Neural progenitor cell (in vitro differentiated cells): ENCODE measurements around the gene TMBIM1. TPM values are rescaled to one million over a fixed set of nuclear protein-coding genes. Genes with fewer than 3 reads are reported as not detected.

Experiments
- DNase-seq: peaks from one replicate; pipeline ENCODE4 v3.0.0-alpha.2; 2016; ENCODE audit warnings: low spot score
- H2AFZ ChIP-seq: fragments of 200-600 bp; sonication (generic); replicated peaks from 2 replicates; pipeline ENCODE4 v1.6.1; 2016; ENCODE audit warnings: antibody characterized with exemption
- H3F3A ChIP-seq: fragments of 200-600 bp; sonication (generic); 2 replicates; pipeline ENCODE4 v1.6.1; 2016; ENCODE audit warnings: antibody characterized with exemption, low read depth
- H3K27ac ChIP-seq: fragments of 200-600 bp; sonication (generic); 2 replicates; pipeline ENCODE4 v1.5.1; 2016; ENCODE audit warnings: mild to moderate bottlenecking
- H3K27me3 ChIP-seq: fragments of 200-600 bp; sonication (generic); 2 replicates; pipeline ENCODE4 v1.6.1; 2016; ENCODE audit warnings: mild to moderate bottlenecking, moderate library complexity
- H3K36me3 ChIP-seq: fragments of 200-600 bp; sonication (generic); 2 replicates; pipeline ENCODE4 v1.5.1; 2016
- H3K4me1 ChIP-seq: fragments of 200-600 bp; sonication (generic); 2 replicates; pipeline ENCODE4 v1.6.1; 2016; ENCODE audit warnings: mixed run types
- H3K4me2 ChIP-seq: fragments of 200-600 bp; sonication (generic); 2 replicates; pipeline ENCODE4 v1.6.1; 2016
- H3K4me3 ChIP-seq: fragments of 200-600 bp; sonication (generic); 2 replicates; pipeline ENCODE4 v1.5.1; 2016
- H3K79me2 ChIP-seq: fragments of 200-600 bp; sonication (generic); 2 replicates; pipeline ENCODE4 v1.6.1; 2016; ENCODE audit warnings: low read depth
- H3K9ac ChIP-seq: fragments of 200-600 bp; sonication (generic); 2 replicates; pipeline ENCODE4 v1.6.1; 2016
- H3K9me3 ChIP-seq: fragments of 200-600 bp; sonication (generic); 2 replicates; pipeline ENCODE4 v1.5.1; 2016; ENCODE audit warnings: low read depth
- H4K20me1 ChIP-seq: fragments of 200-600 bp; sonication (generic); 2 replicates; pipeline ENCODE4 v1.6.1; 2016; ENCODE audit warnings: low read depth
- H3K27ac Mint-ChIP-seq: 3 replicates; pipeline ENCODE4 v1.8.0; 2021; ENCODE audit warnings: mixed read lengths
- H3K27me3 Mint-ChIP-seq: 2 replicates; pipeline ENCODE4 v1.8.0; 2022; ENCODE audit warnings: low read depth, mild to moderate bottlenecking, inconsistent platforms, moderate library complexity, mixed read lengths; ENCODE audit not compliant: insufficient read depth
- H3K36me3 Mint-ChIP-seq: 3 replicates; pipeline ENCODE4 v1.8.0; 2021; ENCODE audit warnings: mixed read lengths
- H3K4me1 Mint-ChIP-seq: 3 replicates; pipeline ENCODE4 v1.8.0; 2021; ENCODE audit warnings: mixed read lengths
- H3K4me3 Mint-ChIP-seq: 3 replicates; pipeline ENCODE4 v1.8.0; 2021; ENCODE audit warnings: mild to moderate bottlenecking, moderate library complexity, mixed read lengths
- H3K9me3 Mint-ChIP-seq: 3 replicates; pipeline ENCODE4 v1.8.0; 2020; ENCODE audit warnings: mixed read lengths
- CTCF ChIP-seq: fragments of 200-600 bp; sonication (generic); IDR thresholded peaks from 2 replicates; pipeline ENCODE4 v1.5.1; 2017; ENCODE audit warnings: antibody characterized with exemption, mild to moderate bottlenecking
- EZH2 ChIP-seq: fragments of 200-600 bp; sonication (generic); IDR thresholded peaks from 2 replicates; pipeline ENCODE4 v1.6.1; 2017; ENCODE audit warnings: antibody characterized with exemption, mild to moderate bottlenecking, moderate library complexity
- EZH2phosphoT487 ChIP-seq: fragments of 200-600 bp; sonication (generic); IDR thresholded peaks from 2 replicates; pipeline ENCODE4 v1.6.1; 2017; ENCODE audit warnings: antibody characterized with exemption
- total RNA-seq: library from RNA; depleted of rRNA; stranded (reverse); fragments of >200 nt; gene quantifications from 2 replicates; pipeline ENCODE4 v1.2.3, GENCODE V29; 2015; ENCODE audit warnings: low replicate concordance

The TMBIM1 gene
- total RNA-seq, 1 donor from 2014 or later = 11.1 TPM

GRCh38 chr2:218334531-218334930, 42.2 kb upstream of the TMBIM1 start:
- H3K9me3 ChIP-seq = no peaks in the 10 kb centered on the region
- peaks cover 7% of the 10 kb centered on the region for H3K4me1 ChIP-seq
- Mint-ChIP-seq H3K4me1 (peaks cover 11% of the 10 kb centered on the region), H3K27me3 (peaks cover 14% of the 10 kb centered on the region), H3K9me3 (no peaks in the 10 kb centered on the region), H3K36me3 (no peaks in the 10 kb centered on the region), H3K27ac (no peak overlapping the region), H3K4me3 (no peak overlapping the region)
- H3K79me2 ChIP-seq = no peaks in the 10 kb centered on the region
- no peak overlapping the region for H3K9ac ChIP-seq
- no peak overlapping the region for H3K4me2 ChIP-seq
- H3K27me3 ChIP-seq = no peaks in the 10 kb centered on the region
- no peak overlapping the region for H2AFZ ChIP-seq
- no peaks in the 10 kb centered on the region for H3K36me3 ChIP-seq
- no peak for DNase-seq
- no peaks in the 10 kb centered on the region for H3F3A ChIP-seq
- H3K27ac ChIP-seq = no peak overlapping the region
- no peaks in the 10 kb centered on the region for H4K20me1 ChIP-seq
- TF ChIP-seq EZH2 (no peak), CTCF (no peak), EZH2phosphoT487 (no peak)
- no peak overlapping the region for H3K4me3 ChIP-seq

GRCh38 chr2:218332920-218333645, 40.8 kb upstream of the TMBIM1 start:
- H3K4me3 Mint-ChIP-seq = no peak overlapping the region
- H3K4me2 ChIP-seq = no peak overlapping the region

GRCh38 chr2:218332288-218332687, 40.0 kb upstream of the TMBIM1 start:
- peaks cover 16% of the 10 kb centered on the region for H3K27me3 Mint-ChIP-seq
- peaks cover 15% of the 10 kb centered on the region for H3K4me1 ChIP-seq
- no peak overlapping the region for H3K9ac ChIP-seq
- H3K9me3 ChIP-seq = no peaks in the 10 kb centered on the region
- H3K4me3 Mint-ChIP-seq = peak overlapping the region; percentile 64
- no peak overlapping the region for H2AFZ ChIP-seq
- H3K9me3 Mint-ChIP-seq = no peaks in the 10 kb centered on the region
- H3K36me3 Mint-ChIP-seq = no peaks in the 10 kb centered on the region
- H3K36me3 ChIP-seq = no peaks in the 10 kb centered on the region
- no peaks in the 10 kb centered on the region for H3K27me3 ChIP-seq
- no peak overlapping the region for H3K27ac ChIP-seq
- H3K27ac Mint-ChIP-seq = peak overlapping the region; percentile 50
- no peaks in the 10 kb centered on the region for H3F3A ChIP-seq
- peaks cover 26% of the 10 kb centered on the region for H3K4me1 Mint-ChIP-seq
- no peak overlapping the region for H3K4me2 ChIP-seq
- H3K4me3 ChIP-seq = no peak overlapping the region
- H3K79me2 ChIP-seq = no peaks in the 10 kb centered on the region
- TF ChIP-seq CTCF (no peak), EZH2phosphoT487 (no peak), EZH2 (no peak)
- no peaks in the 10 kb centered on the region for H4K20me1 ChIP-seq
- DNase-seq = no peak

More at GRCh38 chr2:218332920-218333645, 40.8 kb upstream of the TMBIM1 start:
- Mint-ChIP-seq H3K27me3 (peaks cover 16% of the 10 kb centered on the region), H3K27ac (no peak overlapping the region), H3K36me3 (no peaks in the 10 kb centered on the region), H3K4me1 (peaks cover 23% of the 10 kb centered on the region), H3K9me3 (no peaks in the 10 kb centered on the region)
- Histone ChIP-seq H3K27me3 (no peaks in the 10 kb centered on the region), H3K79me2 (no peaks in the 10 kb centered on the region), H3F3A (no peaks in the 10 kb centered on the region), H3K4me1 (peaks cover 11% of the 10 kb centered on the region), H3K36me3 (no peaks in the 10 kb centered on the region), H3K4me3 (no peak overlapping the region), H2AFZ (no peak overlapping the region), H3K9me3 (no peaks in the 10 kb centered on the region), H3K27ac (no peak overlapping the region), H3K9ac (no peak overlapping the region), H4K20me1 (no peaks in the 10 kb centered on the region)
- no peak for DNase-seq
- TF ChIP-seq EZH2phosphoT487 (no peak), CTCF (no peak), EZH2 (no peak)
